ENCODE measurements around the gene SLC6A20. TPM values are rescaled to one million over a fixed set of nuclear protein-coding genes. Genes with fewer than 3 reads are reported as not detected.

SLC6A20 gene
- total RNA-seq, 2 experiments from 2014 or later, result not detected

DNA sequence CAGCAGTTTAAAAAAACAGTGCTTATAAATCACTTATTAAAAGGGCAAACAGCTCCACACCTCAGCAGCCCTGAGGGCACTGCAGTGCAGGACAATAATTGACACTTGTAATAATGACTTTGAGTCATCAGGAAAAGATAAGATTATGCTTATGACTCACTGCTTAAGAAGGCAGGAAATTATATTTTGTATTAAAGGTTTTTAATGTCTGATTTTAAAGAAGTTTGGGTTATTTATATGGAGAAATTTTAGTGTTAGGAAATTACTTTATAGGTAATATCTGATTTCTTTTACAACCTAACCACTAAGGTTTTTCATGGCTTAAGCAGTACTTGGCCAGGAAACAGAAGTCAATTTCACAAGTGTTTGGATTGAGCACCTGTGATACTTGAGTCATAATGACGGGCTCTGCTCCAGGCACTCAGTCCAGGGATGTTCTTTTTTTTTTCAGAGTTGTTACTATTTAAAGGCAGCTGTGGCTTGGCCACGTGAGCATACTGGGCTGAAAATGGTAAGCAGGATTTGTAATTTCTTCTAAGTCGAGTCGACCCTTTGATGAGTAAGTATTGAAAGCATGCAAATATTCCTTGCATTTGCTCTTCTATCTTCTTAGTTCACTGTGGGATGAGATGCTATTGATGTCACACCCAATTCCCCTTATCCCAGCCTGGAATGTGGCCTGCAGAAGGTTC, 21.6 kb upstream of the SLC6A20 start:
- no peak overlapping the region for H3K27ac Mint-ChIP-seq
- ATAC-seq (ENCODE audit: low read depth) (no peak), DNase-seq (no peak)
- POLR2A ChIA-PET, result no interaction called here
- peaks cover 1% of the 10 kb centered on the region for H3K36me3 Mint-ChIP-seq
- H3K4me1 Mint-ChIP-seq, result no peaks in the 10 kb centered on the region
- peaks cover 2% of the 10 kb centered on the region for H3K9me3 Mint-ChIP-seq
- H3K4me3 Mint-ChIP-seq, result no peak overlapping the region
- peaks cover 4% of the 10 kb centered on the region for H3K27me3 Mint-ChIP-seq

DNA sequence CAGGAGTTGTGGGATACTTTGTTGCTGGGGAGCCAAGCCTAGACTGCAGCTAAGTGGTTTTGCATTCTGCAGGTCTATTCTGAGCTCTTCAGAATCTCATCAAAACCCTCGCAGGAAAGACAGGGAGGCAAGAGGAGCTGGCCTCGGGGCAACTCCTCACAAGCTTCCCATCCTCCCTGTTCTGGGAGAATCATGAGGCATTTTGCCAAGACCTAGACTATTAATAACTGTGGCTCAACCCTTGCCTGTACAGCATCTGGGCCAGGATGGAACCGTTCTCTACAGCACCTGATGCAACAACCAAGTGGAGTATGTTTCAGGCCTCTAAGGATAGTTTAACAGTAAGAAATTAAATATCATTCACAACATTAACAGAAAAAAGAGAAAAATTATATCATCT, 20.2 kb upstream of the SLC6A20 start:
- Mint-ChIP-seq H3K4me3 (no peak overlapping the region), H3K4me1 (no peaks in the 10 kb centered on the region), H3K9me3 (peaks cover 2% of the 10 kb centered on the region), H3K27ac (no peak overlapping the region), H3K27me3 (peaks cover 7% of the 10 kb centered on the region), H3K36me3 (peaks cover 1% of the 10 kb centered on the region)
- DNase-seq (no peak), ATAC-seq (ENCODE audit: low read depth) (no peak)
- POLR2A ChIA-PET, result interaction anchor here (0.7 kb wide), 1 partner anchor 50 kb away, joined by 4 read pairs; no protein-coding TSS in a partner anchor

DNA sequence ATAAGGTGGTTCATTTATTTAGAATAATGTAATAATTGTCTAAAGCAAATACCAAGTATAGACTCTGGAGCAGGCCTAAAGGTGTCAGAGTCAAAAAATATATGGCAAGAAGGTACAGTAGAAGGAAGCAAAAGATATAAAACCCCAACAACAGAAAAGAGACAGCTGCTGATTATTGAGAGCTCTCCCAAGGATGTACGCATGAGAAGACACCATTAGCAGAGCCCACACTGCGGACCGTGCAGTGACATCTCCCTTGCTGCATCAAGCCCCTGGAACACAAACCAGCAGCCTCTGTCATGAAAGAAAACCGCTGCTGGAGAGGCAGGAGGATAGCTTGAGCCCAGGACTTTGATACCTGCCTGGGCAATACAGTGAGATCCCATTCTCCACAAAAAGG, 18.0 kb upstream of the SLC6A20 start:
- POLR2A ChIA-PET, result no interaction called here
- no peak for ATAC-seq (ENCODE audit: low read depth)
- Mint-ChIP-seq H3K27me3 (peaks cover 7% of the 10 kb centered on the region), H3K4me1 (no peaks in the 10 kb centered on the region), H3K9me3 (peaks cover 2% of the 10 kb centered on the region), H3K4me3 (no peak overlapping the region), H3K36me3 (no peaks in the 10 kb centered on the region), H3K27ac (no peak overlapping the region)
- no peak for DNase-seq

DNA sequence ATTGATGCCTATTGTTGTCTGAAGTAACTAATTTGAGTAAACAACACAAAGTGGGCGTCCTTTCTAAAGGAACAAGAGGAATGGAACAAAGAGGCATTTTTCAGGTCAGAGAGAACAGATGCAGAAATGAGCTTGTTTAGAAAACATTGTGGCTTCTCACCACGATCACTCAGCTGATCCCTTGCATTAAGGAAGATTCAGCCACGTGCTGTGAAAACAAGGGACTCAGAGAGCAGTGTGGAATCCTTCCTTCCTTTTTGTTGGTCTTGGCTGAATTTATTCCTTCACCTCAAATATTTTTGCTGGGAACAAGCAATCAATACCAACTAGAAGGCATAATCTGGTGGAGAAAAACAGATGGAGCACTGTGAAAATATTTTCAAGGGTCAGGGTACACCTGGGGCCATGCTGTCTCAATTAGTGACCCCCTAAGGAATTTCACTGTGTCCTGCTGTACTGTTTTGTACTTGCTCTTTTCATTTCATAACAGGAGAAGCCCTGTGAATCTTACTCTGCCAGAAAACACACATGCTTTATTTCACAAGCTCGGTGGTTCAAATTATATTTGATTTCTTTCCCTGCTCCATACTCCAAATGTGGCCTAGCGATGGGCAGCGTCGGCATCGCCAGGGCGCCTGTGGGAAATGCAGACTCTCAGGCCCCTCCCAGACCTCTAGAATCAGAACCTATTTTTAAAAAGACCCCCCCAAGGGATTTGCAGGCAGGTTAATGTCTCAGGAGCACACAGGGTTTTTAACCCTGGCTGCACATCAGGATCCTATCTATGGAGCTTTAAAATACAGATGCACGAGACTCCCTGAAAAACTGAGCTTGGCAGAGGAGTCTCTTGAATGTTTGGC, 11.6 kb upstream of the SLC6A20 start:
- H3K36me3 Mint-ChIP-seq, result no peaks in the 10 kb centered on the region
- no peak for DNase-seq
- H3K27ac Mint-ChIP-seq, result no peak overlapping the region
- ATAC-seq (ENCODE audit: low read depth), result no peak
- peaks cover 26% of the 10 kb centered on the region for H3K27me3 Mint-ChIP-seq
- POLR2A ChIA-PET, result no interaction called here
- no peaks in the 10 kb centered on the region for H3K9me3 Mint-ChIP-seq
- no peak overlapping the region for H3K4me3 Mint-ChIP-seq
- peaks cover 4% of the 10 kb centered on the region for H3K4me1 Mint-ChIP-seq

DNA sequence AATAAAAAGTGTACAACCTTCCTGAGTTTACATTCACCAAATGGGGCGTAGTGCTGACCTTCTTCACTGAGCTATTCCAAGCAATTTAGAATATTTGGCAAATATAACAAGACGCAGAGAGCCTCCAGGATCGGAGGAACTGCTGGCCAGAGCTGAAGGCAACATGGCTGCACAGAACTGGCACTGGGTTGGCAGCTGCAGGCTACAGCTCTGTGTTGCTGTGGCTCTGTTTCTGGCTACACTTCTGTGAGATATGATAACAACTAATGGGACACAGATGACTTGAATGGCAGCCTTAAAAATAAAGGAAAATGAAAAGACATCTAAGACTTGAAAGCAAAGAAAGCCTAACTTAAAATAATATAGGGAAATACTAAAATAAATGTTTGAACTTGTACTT, 10.8 kb upstream of the SLC6A20 start:
- no peaks in the 10 kb centered on the region for H3K9me3 Mint-ChIP-seq
- no peak for ATAC-seq (ENCODE audit: low read depth)
- H3K4me3 Mint-ChIP-seq, result no peak overlapping the region
- DNase-seq, result no peak
- H3K27me3 Mint-ChIP-seq, result peaks cover 23% of the 10 kb centered on the region
- H3K4me1 Mint-ChIP-seq, result peaks cover 4% of the 10 kb centered on the region
- POLR2A ChIA-PET, result no interaction called here
- H3K36me3 Mint-ChIP-seq, result no peaks in the 10 kb centered on the region
- H3K27ac Mint-ChIP-seq, result no peak overlapping the region

DNA sequence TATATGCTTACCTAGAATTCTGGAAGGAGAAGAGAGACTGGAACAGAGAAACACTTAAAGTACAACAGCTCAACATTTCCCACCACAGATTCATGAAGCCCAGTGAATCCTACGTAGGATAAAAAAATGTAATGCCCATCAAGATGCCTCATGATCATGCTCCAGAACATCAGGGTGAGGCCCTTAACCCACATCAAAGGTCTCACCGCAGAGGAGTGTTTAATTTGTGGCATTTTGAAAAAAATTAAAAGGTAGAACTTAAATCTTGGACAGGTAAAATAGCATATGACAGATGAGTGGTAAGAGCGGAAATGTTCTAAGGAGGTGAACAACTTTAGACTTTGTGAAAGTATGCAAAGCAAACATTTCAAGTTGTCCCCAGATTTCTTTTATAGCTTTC, 9.7 kb upstream of the SLC6A20 start:
- POLR2A ChIA-PET, result no interaction called here
- no peak overlapping the region for H3K27ac Mint-ChIP-seq

DNA sequence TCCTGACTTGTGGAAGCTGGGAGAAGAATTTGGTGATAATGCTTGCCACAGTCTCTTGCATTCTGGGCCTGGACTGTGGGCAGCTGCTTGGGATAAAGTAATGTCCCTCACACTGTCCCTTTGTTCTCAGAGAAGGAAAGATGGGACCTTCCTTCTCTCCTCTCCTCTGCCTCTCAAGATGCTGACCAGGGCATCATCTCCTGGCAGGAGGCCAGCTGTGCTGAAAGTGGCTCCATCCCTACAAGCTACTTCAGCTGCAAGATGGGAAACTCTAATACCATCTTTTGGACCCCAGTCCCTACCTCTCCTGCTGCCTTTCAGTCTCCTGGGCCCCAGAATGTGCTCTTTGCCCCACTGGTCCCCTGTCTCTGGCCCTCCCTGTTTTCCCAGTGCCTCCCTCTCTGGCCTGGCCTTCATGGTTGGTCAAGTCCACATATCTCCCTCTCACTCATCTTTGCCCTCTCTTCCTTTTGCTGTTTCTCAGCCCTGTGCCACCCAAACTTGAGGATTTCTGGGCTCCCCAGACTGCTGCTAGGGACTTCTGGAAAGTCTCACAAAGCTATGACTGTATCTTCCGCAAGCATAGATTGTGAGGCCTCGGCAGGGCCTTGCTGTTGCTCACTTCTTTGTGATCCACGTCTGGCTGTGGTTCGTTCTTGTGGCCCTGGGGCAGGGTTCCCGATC, 7.1 kb upstream of the SLC6A20 start:
- POLR2A ChIA-PET, result no interaction called here
- Mint-ChIP-seq H3K27me3 (peaks cover 41% of the 10 kb centered on the region), H3K36me3 (no peaks in the 10 kb centered on the region), H3K4me1 (peaks cover 4% of the 10 kb centered on the region), H3K27ac (no peak overlapping the region), H3K4me3 (no peak overlapping the region), H3K9me3 (no peaks in the 10 kb centered on the region)
- ATAC-seq (ENCODE audit: low read depth), result no peak
- no peak for DNase-seq

More for the DNA sequence above, 9.7 kb upstream of the SLC6A20 start:
- H3K4me3 Mint-ChIP-seq, result no peak overlapping the region
- H3K4me1 Mint-ChIP-seq, result peaks cover 4% of the 10 kb centered on the region
- DNase-seq (no peak), ATAC-seq (ENCODE audit: low read depth) (no peak)
- H3K9me3 Mint-ChIP-seq, result no peaks in the 10 kb centered on the region
- H3K27me3 Mint-ChIP-seq, result peaks cover 25% of the 10 kb centered on the region
- H3K36me3 Mint-ChIP-seq, result no peaks in the 10 kb centered on the region

DNA sequence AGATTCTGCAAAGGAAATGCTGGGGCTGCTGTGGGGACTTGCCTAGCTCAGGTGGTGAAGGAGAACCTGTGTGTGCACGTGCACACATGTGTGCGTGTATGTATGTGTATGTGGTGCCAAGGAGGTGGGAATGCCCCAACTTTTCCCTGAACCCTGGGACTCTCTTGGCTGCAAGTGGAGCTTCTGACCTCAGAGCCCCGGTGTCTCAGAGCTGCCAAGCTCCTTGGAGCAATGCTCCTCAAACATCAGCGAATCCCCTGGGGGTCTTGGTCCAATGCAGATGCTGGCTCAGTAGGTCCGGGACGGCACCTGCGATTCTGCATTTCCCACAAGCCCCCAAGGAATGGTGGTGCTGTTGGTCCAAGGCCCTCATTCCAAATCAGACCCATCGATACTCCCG, 5.8 kb upstream of the SLC6A20 start:
- Mint-ChIP-seq H3K27ac (no peak overlapping the region), H3K4me3 (no peak overlapping the region), H3K9me3 (no peaks in the 10 kb centered on the region), H3K4me1 (peaks cover 4% of the 10 kb centered on the region), H3K36me3 (no peaks in the 10 kb centered on the region), H3K27me3 (peaks cover 49% of the 10 kb centered on the region)
- no peak for ATAC-seq (ENCODE audit: low read depth)
- POLR2A ChIA-PET, result no interaction called here
- no peak for DNase-seq

DNA sequence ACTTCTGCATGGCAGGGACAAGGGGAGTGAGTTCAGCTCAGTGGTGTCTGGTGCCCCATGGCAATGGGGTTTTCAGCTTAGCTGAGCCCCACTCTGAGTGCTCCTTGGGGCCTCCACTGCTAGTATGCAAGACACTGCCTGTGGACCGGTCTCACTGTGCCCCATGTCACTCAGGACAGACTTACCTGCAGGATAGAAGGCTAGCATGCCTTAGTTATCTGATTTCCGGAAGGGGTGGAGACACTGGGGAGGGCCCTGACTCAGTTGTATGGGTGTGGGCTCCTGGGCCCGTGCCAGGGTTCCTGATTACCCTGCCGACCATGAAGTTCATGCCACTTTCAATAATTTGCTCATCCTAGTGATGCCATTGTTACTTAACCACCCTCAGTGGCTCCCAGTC, 4.3 kb upstream of the SLC6A20 start:
- Mint-ChIP-seq H3K4me3 (no peak overlapping the region), H3K4me1 (peaks cover 5% of the 10 kb centered on the region), H3K9me3 (no peaks in the 10 kb centered on the region), H3K27me3 (peaks cover 60% of the 10 kb centered on the region), H3K36me3 (no peaks in the 10 kb centered on the region), H3K27ac (no peak overlapping the region)
- no peak for DNase-seq
- no peak for ATAC-seq (ENCODE audit: low read depth)
- POLR2A ChIA-PET, result no interaction called here

DNA sequence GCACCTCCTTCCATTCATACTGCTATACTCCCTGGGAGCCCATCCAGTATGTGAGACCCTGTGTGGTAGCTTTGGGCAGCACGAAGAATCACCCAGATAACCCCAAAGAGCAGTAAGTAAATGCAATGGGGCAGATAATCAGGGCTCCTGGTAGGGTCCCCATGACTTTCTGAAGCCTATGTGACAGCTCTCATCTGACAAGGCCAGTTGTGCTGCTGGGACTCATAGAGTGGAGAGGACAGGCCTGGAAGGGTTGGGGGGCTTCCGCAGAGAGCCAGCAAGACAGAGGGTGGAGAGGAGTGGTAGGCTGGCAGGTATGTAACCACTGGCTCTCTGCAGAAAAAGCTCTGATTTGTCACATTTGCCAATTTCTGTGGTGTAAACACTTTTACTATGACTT, 3.2 kb upstream of the SLC6A20 start:
- ATAC-seq (ENCODE audit: low read depth) (no peak), DNase-seq (no peak)
- no peaks in the 10 kb centered on the region for H3K9me3 Mint-ChIP-seq
- H3K36me3 Mint-ChIP-seq, result no peaks in the 10 kb centered on the region
- H3K27me3 Mint-ChIP-seq, result peaks cover 63% of the 10 kb centered on the region
- H3K27ac Mint-ChIP-seq, result no peak overlapping the region
- POLR2A ChIA-PET, result no interaction called here
- H3K4me1 Mint-ChIP-seq, result peaks cover 6% of the 10 kb centered on the region
- H3K4me3 Mint-ChIP-seq, result no peak overlapping the region

DNA sequence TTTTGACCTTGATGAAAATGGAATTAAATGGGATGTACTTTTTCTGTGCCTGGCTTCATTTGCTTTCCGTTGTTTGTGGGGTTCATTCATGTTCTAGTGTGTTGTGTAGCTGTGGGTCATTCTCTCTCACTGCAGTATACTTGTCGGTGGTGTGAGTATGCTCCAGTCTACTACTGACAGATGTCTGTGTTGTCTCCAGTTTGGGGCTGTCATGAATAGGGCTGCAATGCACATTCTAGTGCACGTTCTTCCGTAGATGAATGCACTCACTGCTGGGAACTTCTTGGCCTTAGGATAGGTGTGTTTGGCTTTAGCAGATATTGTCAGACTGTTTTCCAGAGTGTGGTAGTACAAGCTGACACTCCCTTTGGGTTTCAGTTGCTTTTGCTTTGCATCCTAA, 1.7 kb upstream of the SLC6A20 start:
- peaks cover 6% of the 10 kb centered on the region for H3K4me1 Mint-ChIP-seq
- no peak overlapping the region for H3K4me3 Mint-ChIP-seq
- ATAC-seq (ENCODE audit: low read depth) (no peak), DNase-seq (no peak)
- H3K27ac Mint-ChIP-seq, result no peak overlapping the region
- no peaks in the 10 kb centered on the region for H3K9me3 Mint-ChIP-seq
- no peaks in the 10 kb centered on the region for H3K36me3 Mint-ChIP-seq
- POLR2A ChIA-PET, result no interaction called here
- peaks cover 71% of the 10 kb centered on the region for H3K27me3 Mint-ChIP-seq

DNA sequence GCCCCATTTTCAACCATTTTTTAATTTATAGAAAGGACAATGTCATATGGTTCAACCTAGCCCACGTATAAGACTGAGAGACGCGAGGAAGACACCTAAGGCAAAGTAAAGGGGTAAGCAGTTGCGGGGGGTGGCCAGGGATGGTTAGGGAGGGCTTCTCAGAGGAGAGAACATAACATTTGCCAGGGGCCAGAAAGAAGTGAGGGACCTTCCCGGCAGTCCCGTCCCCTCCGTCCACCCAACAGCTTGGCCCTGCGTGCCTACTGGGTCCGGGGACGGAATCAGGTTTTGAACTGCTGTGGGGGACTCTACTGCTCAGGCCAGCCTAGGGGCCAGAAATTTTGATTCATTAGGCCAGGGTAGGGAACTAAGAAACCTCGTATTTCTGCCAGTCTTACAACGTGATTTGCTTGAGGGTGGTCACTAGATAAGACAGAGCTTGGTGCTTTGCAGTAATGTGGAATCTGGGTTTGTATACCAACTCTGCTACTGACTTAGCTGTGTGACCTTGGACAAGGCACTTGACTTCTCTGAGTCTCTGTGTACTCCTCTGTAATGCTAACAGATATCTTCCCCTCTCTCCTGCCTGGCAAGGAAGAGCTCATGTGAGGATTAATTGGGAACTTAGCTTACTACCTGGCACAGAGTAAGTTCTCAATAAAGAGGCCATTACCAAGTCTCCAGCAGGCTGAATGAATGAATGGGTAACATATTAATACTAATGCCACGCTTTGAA, 734 bp upstream of the SLC6A20 start:
- H3K36me3 Mint-ChIP-seq, result no peaks in the 10 kb centered on the region
- DNase-seq (no peak), ATAC-seq (ENCODE audit: low read depth) (no peak)
- H3K4me3 Mint-ChIP-seq, result peak overlapping the region; percentile 48
- H3K27me3 Mint-ChIP-seq, result peaks cover 71% of the 10 kb centered on the region
- POLR2A ChIA-PET, result no interaction called here
- no peaks in the 10 kb centered on the region for H3K9me3 Mint-ChIP-seq
- peaks cover 6% of the 10 kb centered on the region for H3K4me1 Mint-ChIP-seq
- no peak overlapping the region for H3K27ac Mint-ChIP-seq

DNA sequence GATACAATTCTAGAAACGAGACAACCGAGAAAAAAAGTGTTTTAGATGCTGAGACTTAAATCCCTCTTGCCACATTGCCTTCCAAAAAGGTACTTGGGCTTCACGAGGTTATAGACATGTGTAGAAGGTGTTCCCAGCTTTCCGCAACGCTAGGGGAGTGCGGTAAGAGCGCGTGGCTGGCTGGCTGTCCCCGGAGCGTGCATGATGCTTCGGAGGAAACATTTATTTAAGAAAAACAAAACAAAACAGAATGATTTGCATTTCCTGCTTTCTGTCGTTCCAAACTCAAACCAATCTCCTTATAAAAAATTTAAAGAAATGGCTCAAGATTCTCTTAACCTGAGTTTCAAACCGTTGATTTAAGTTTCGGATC, 841 bp downstream of the SLC6A20 start:
- Mint-ChIP-seq H3K36me3 (no peaks in the 10 kb centered on the region), H3K27me3 (peaks cover 73% of the 10 kb centered on the region), H3K27ac (no peak overlapping the region), H3K4me3 (peak overlapping the region; percentile 69), H3K4me1 (peaks cover 6% of the 10 kb centered on the region), H3K9me3 (peaks cover 4% of the 10 kb centered on the region)
- no peak for DNase-seq
- POLR2A ChIA-PET, result no interaction called here
- ATAC-seq (ENCODE audit: low read depth), result no peak

Data from activated naive CD8-positive, alpha-beta T cell treated with anti-CD3 and anti-CD28 coated beads, Interleukin-2, amount 10 ng/mL, durations not matched to agents 7 days and 5 days (primary cell).